ENCODE data around the gene ZNF853. TPM values are rescaled to one million over a fixed set of nuclear protein-coding genes. Genes with fewer than 3 reads are reported as not detected.

Gene ZNF853
- total and polyA plus RNA-seq, 10 of the 15 experiments (the other 5 are each of a cell fraction or from before 2014, with no cell fraction given): 0.04 to 0.26 (median 0.05) TPM; not detected in 4

DNA sequence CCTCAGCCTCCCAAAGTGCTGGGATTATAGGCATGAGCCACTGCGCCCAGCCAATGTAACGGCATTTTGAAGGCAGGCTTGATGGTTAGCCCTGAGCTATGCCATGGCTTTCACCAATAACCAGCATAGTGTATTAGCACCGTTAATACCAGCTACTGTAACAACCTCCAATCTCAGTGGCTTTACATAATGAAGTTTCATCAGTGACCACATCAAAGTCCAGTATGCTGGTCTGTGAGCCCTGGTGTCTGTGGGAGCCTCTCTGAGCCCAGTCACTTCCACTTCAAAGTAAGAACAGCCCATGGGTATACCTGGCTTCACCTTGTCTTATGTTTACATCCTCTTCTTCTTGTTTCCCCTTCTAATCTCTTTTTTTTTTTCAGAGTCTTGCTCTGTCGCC is 49.8 kb upstream of the ZNF853 start:
- no peaks in the 10 kb centered on the region for H4K20me1 ChIP-seq (ENCODE audit: control insufficient read depth, insufficient read depth)
- H3K4me2 ChIP-seq (ENCODE audit: control insufficient read depth, insufficient read depth): no peak overlapping the region
- ChIA-PET RAD21 (ENCODE audit: unreplicated experiment) (no interaction called here), CTCF (interaction anchor here (1.0 kb wide), 1 partner anchor 365 kb away, joined by 3 read pairs; no protein-coding TSS in a partner anchor), SMC1A (ENCODE audit: uncharacterized antibody, unreplicated experiment) (no interaction called here), POLR2A (no interaction called here)
- peak; percentile 66 for ATAC-seq
- in situ Hi-C loops (cut with MboI) (no loop called here), intact Hi-C loops (cut with micrococcal nuclease; ENCODE audit: unreplicated experiment) (no loop called here)
- H3K79me2 ChIP-seq (ENCODE audit: control insufficient read depth, insufficient read depth, low read length): no peaks in the 10 kb centered on the region
- H3K4me1 ChIP-seq (ENCODE audit: control insufficient read depth, insufficient read depth, low read length): no peaks in the 10 kb centered on the region
- DNase-seq (ENCODE audit: low read depth, low spot score): no peak
- peak; percentile 52 for TF ChIP-seq RUNX3 (IDR thresholded peaks at IDR 0.05; ENCODE audit: low read length)
- TF ChIP-seq TCF7 (IDR thresholded peaks at IDR 0.05; ENCODE audit: borderline replicate concordance): peak; percentile 83
- TF ChIP-seq ZBTB33 (IDR thresholded peaks at IDR 0.05): no peak
- no peaks in the 10 kb centered on the region for H3K27me3 ChIP-seq (replicated peaks in 1 of 2; ENCODE audit: control insufficient read depth in 2 of 2, insufficient read depth in 2 of 2, low read length in 1 of 2)
- BruUV-seq (replicated peaks): no TSS peak
- no peak overlapping the region for H3K27ac ChIP-seq (ENCODE audit: control insufficient read depth, insufficient read depth)
- no peak overlapping the region for H3K9ac ChIP-seq (ENCODE audit: control insufficient read depth, insufficient read depth, low read length)
- WGBS (ENCODE audit: insufficient coverage, insufficient replicate concordance, low lambda C conversion rate, missing lambda C conversion rate): 67% methylated on average over 4 of the region's 4 CpGs
- no peaks in the 10 kb centered on the region for H3K9me3 ChIP-seq (replicated peaks; ENCODE audit: control insufficient read depth, insufficient read depth, low read length)
- no peak overlapping the region for H2AFZ ChIP-seq (ENCODE audit: control insufficient read depth, low read depth, low read length)
- no peak for FAIRE-seq
- H3K4me3 ChIP-seq: no peak overlapping the region
- no peaks in the 10 kb centered on the region for H3K36me3 ChIP-seq (ENCODE audit: control insufficient read depth in 2 of 2, insufficient read depth in 2 of 2, low read length in 1 of 2)

- Histone ChIP-seq H3K4me3 (no peak overlapping the region), H4K20me1 (ENCODE audit: control insufficient read depth, insufficient read depth) (no peaks in the 10 kb centered on the region), H2AFZ (ENCODE audit: control insufficient read depth, low read depth, low read length) (no peak overlapping the region), H3K79me2 (ENCODE audit: control insufficient read depth, insufficient read depth, low read length) (no peaks in the 10 kb centered on the region), H3K9ac (ENCODE audit: control insufficient read depth, insufficient read depth, low read length) (no peak overlapping the region), H3K27me3 (replicated peaks in 1 of 2; ENCODE audit: control insufficient read depth in 2 of 2, insufficient read depth in 2 of 2, low read length in 1 of 2) (no peaks in the 10 kb centered on the region), H3K4me2 (ENCODE audit: control insufficient read depth, insufficient read depth) (no peak overlapping the region), H3K4me1 (ENCODE audit: control insufficient read depth, insufficient read depth, low read length) (0 out of 2 replicates have a peak, but pooled peaks cover 3% of the 10 kb centered on the region), H3K27ac (ENCODE audit: control insufficient read depth, insufficient read depth) (no peak overlapping the region), H3K9me3 (replicated peaks; ENCODE audit: control insufficient read depth, insufficient read depth, low read length) (no peaks in the 10 kb centered on the region), H3K36me3 (ENCODE audit: control insufficient read depth in 2 of 2, insufficient read depth in 2 of 2, low read length in 1 of 2) (no peaks in the 10 kb centered on the region)
- no peak for TF ChIP-seq GATAD2B (conservative IDR thresholded peaks at IDR 0.05; ENCODE audit: low read depth)
- no peak for TF ChIP-seq PBX3 (IDR thresholded peaks at IDR 0.05; ENCODE audit: insufficient replicate concordance, low read depth, low read length)
- no peak for TF ChIP-seq ZBED1 (IDR thresholded peaks at IDR 0.05; ENCODE audit: borderline replicate concordance)
- no peak for TF ChIP-seq FOXK2 (IDR thresholded peaks at IDR 0.05)
- no peak for TF ChIP-seq SP1 (IDR thresholded peaks at IDR 0.05; ENCODE audit: low read depth, low read length)
- TF ChIP-seq SREBF2 (IDR thresholded peaks at IDR 0.05; ENCODE audit: low read length): no peak
- ATAC-seq (no peak), FAIRE-seq (no peak), DNase-seq (ENCODE audit: low read depth, low spot score) (no peak)
- WGBS (ENCODE audit: insufficient coverage, insufficient replicate concordance, low lambda C conversion rate, missing lambda C conversion rate): 2% methylated on average over 3 of the region's 3 CpGs
- ChIA-PET RAD21 (ENCODE audit: unreplicated experiment) (no interaction called here), SMC1A (ENCODE audit: uncharacterized antibody, unreplicated experiment) (no interaction called here), CTCF (interaction anchor here (1.0 kb wide), 1 partner anchor 52 kb away, joined by 4 read pairs; no protein-coding TSS in a partner anchor), POLR2A (no interaction called here)
- intact Hi-C loops (cut with micrococcal nuclease; ENCODE audit: unreplicated experiment): no loop called here
- no TSS peak for BruUV-seq (replicated peaks)
- in situ Hi-C loops (cut with MboI): no loop called here
Observed at GRCh38 chr7:6567886-6568285, 47.5 kb upstream of the ZNF853 start.
